KMS-11 (cell line): ENCODE results near the gene CAMK1G.

Source experiments
- H2AFZ ChIP-seq: fragments of 200-600 bp; sonication (generic); 2 replicates; pipeline ENCODE4 v1.6.1; 2016; ENCODE audit warnings: antibody characterized with exemption, mixed run types, low read depth
- H3K27ac ChIP-seq: fragments of 200-600 bp; sonication (generic); 2 replicates; pipeline ENCODE4 v1.6.1; 2016; ENCODE audit warnings: mild to moderate bottlenecking, mixed run types
- H3K27me3 ChIP-seq: fragments of 200-600 bp; sonication (generic); 2 replicates; pipeline ENCODE4 v1.6.1; 2017; ENCODE audit warnings: mild to moderate bottlenecking, low read depth, mixed run types, moderate library complexity; ENCODE audit not compliant: insufficient read depth
- H3K36me3 ChIP-seq: fragments of 200-600 bp; sonication (generic); 2 replicates; pipeline ENCODE4 v1.6.1; 2017; ENCODE audit warnings: mild to moderate bottlenecking, mixed run types; ENCODE audit not compliant: insufficient read depth
- H3K4me1 ChIP-seq: fragments of 200-600 bp; sonication (generic); 2 replicates; pipeline ENCODE4 v1.6.1; 2016; ENCODE audit warnings: mild to moderate bottlenecking, low read depth, mixed run types; ENCODE audit not compliant: poor library complexity, severe bottlenecking
- H3K4me2 ChIP-seq: fragments of 200-600 bp; sonication (generic); 2 replicates; pipeline ENCODE4 v1.7.0; 2016; ENCODE audit warnings: mild to moderate bottlenecking, mixed run types
- H3K4me3 ChIP-seq: fragments of 200-600 bp; sonication (generic); IDR thresholded peaks from 2 replicates; pipeline ENCODE4 v1.6.1; 2017; ENCODE audit warnings: low read depth, low read length, mixed read lengths; ENCODE audit not compliant: insufficient read depth
- H3K79me2 ChIP-seq: fragments of 200-600 bp; sonication (generic); 2 replicates; pipeline ENCODE4 v1.6.1; 2016; ENCODE audit warnings: low read depth, mixed run types; ENCODE audit not compliant: insufficient read depth
- H3K9ac ChIP-seq: fragments of 200-600 bp; sonication (generic); 2 replicates; pipeline ENCODE4 v1.6.1; 2016; ENCODE audit warnings: mild to moderate bottlenecking, mixed run types
- H4K20me1 ChIP-seq: fragments of 200-600 bp; sonication (generic); 2 replicates; pipeline ENCODE4 v1.6.1; 2016; ENCODE audit warnings: mild to moderate bottlenecking, mixed run types; ENCODE audit not compliant: insufficient read depth
- CTCF ChIP-seq: fragments of 200-600 bp; sonication (generic); conservative IDR thresholded peaks from 2 replicates; pipeline ENCODE4 v1.6.1; 2017; ENCODE audit warnings: low read depth, mild to moderate bottlenecking, antibody characterized with exemption, low read length, moderate library complexity, mixed read lengths

CAMK1G gene

GRCh38 chr1:209648346-209648745, 64.8 kb downstream of the CAMK1G start:
- H3K36me3 ChIP-seq: no peaks in the 10 kb centered on the region
- no peaks in the 10 kb centered on the region for H3K79me2 ChIP-seq
- H2AFZ ChIP-seq: no peak overlapping the region
- no peak overlapping the region for H3K4me3 ChIP-seq
- H3K4me2 ChIP-seq: no peak overlapping the region
- no peaks in the 10 kb centered on the region for H4K20me1 ChIP-seq
- no peak overlapping the region for H3K9ac ChIP-seq
- TF ChIP-seq CTCF: no peak
- H3K27ac ChIP-seq: no peak overlapping the region
- H3K27me3 ChIP-seq: no peaks in the 10 kb centered on the region
- no peaks in the 10 kb centered on the region for H3K4me1 ChIP-seq

- no peaks in the 10 kb centered on the region for H3K79me2 ChIP-seq
Observed at GRCh38 chr1:209648931-209649776, 65.6 kb downstream of the CAMK1G start.

GRCh38 chr1:209650454-209650853, 66.9 kb downstream of the CAMK1G start:
- Histone ChIP-seq H2AFZ (no peak overlapping the region), H3K79me2 (no peaks in the 10 kb centered on the region), H3K27ac (no peak overlapping the region), H3K4me2 (no peak overlapping the region), H3K36me3 (no peaks in the 10 kb centered on the region), H3K4me1 (no peaks in the 10 kb centered on the region), H3K27me3 (no peaks in the 10 kb centered on the region), H3K9ac (no peak overlapping the region), H3K4me3 (no peak overlapping the region), H4K20me1 (no peaks in the 10 kb centered on the region)
- no peak for TF ChIP-seq CTCF

More at GRCh38 chr1:209648931-209649776, 65.6 kb downstream of the CAMK1G start:
- no peaks in the 10 kb centered on the region for H3K4me1 ChIP-seq
- no peak for TF ChIP-seq CTCF
- no peak overlapping the region for H3K4me3 ChIP-seq
- no peaks in the 10 kb centered on the region for H3K27me3 ChIP-seq
- no peak overlapping the region for H2AFZ ChIP-seq
- no peaks in the 10 kb centered on the region for H3K36me3 ChIP-seq
- H4K20me1 ChIP-seq: no peaks in the 10 kb centered on the region
- no peak overlapping the region for H3K9ac ChIP-seq
- H3K4me2 ChIP-seq: no peak overlapping the region
- no peak overlapping the region for H3K27ac ChIP-seq

GRCh38 chr1:209651138-209651587, 67.6 kb downstream of the CAMK1G start:
- H3K27ac ChIP-seq: no peak overlapping the region
- H3K4me2 ChIP-seq: no peak overlapping the region
- H3K9ac ChIP-seq: no peak overlapping the region
- no peaks in the 10 kb centered on the region for H3K4me1 ChIP-seq
- H3K79me2 ChIP-seq: no peaks in the 10 kb centered on the region
- H4K20me1 ChIP-seq: no peaks in the 10 kb centered on the region
- no peak overlapping the region for H3K4me3 ChIP-seq
- no peak overlapping the region for H2AFZ ChIP-seq
- no peaks in the 10 kb centered on the region for H3K27me3 ChIP-seq
- no peaks in the 10 kb centered on the region for H3K36me3 ChIP-seq
- no peak for TF ChIP-seq CTCF
